ENCODE results near the gene LPP. TPM values are rescaled to one million over a fixed set of nuclear protein-coding genes. Genes with fewer than 3 reads are reported as not detected.
"Not testable (repeated sequence)": the region's sequence is repeated elsewhere in the genome, so short reads cannot be mapped to it uniquely, and the experiment has no call there.

LPP gene
- total RNA-seq, 3 donors from 2014 or later: 262 to 816 (median 325) TPM

DNA sequence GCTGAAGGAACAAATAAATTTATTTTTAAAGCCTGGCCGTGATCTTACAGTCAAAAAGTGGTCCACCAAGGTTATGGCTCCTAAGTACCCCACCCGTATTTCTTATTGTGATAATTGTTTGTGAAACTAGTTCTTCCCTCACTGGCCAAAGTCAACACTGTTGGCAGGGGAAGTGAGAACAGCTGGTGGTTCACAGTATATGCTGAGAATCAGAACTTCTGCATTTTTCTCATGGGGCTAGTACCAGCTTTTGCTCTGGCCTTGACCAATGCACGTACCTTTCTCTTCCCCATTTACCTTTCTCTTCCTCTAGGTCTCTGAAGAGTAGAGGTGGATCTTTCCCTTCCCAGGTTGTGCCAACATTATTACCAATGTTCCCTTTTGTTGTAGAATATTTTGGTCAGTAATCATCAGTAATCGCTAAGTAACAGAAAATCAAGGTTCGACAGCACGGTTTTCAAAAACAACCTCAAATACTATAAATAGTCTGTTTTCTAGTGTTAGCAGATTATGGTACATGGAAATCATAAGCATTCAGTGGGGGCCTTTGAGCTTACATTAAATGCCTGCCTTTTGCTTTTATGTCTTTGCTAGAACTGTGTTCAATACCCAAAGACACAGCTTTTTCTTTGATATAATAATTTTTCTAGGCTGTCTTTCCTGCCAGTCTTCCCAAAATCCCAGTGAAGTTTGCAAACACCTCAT lies 268.0 kb downstream of the LPP start:
- no peak overlapping the region for H3K4me3 ChIP-seq
- peaks cover 4% of the 10 kb centered on the region for H3K4me1 ChIP-seq (ENCODE audit: low read depth)
- TF ChIP-seq, protein P1, sequence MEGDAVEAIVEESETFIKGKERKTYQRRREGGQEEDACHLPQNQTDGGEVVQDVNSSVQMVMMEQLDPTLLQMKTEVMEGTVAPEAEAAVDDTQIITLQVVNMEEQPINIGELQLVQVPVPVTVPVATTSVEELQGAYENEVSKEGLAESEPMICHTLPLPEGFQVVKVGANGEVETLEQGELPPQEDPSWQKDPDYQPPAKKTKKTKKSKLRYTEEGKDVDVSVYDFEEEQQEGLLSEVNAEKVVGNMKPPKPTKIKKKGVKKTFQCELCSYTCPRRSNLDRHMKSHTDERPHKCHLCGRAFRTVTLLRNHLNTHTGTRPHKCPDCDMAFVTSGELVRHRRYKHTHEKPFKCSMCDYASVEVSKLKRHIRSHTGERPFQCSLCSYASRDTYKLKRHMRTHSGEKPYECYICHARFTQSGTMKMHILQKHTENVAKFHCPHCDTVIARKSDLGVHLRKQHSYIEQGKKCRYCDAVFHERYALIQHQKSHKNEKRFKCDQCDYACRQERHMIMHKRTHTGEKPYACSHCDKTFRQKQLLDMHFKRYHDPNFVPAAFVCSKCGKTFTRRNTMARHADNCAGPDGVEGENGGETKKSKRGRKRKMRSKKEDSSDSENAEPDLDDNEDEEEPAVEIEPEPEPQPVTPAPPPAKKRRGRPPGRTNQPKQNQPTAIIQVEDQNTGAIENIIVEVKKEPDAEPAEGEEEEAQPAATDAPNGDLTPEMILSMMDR (IDR thresholded peaks at IDR 0.05): no peak
- ATAC-seq (peak; percentile 87), DNase-seq (peak in 1 of 3 donors; percentile 38)
- no peaks in the 10 kb centered on the region for H3K36me3 ChIP-seq (ENCODE audit: low read depth)
- intact Hi-C loops (cut with DNase I, micrococcal nuclease): no loop called here
- no peaks in the 10 kb centered on the region for H3K9me3 ChIP-seq

- DNase-seq; H3K4me3 ChIP-seq; ATAC-seq; H3K9me3 ChIP-seq; intact Hi-C loops (cut with DNase I, micrococcal nuclease); H3K36me3 ChIP-seq (ENCODE audit: low read depth): not testable (repeated sequence)
- peaks cover 22% of the 10 kb centered on the region for H3K4me1 ChIP-seq (ENCODE audit: low read depth)
Observed at GRCh38 chr3:188427981-188428380, 274.0 kb downstream of the LPP start.

GRCh38 chr3:188431040-188431439 lies 277.1 kb downstream of the LPP start:
- ATAC-seq (no peak), DNase-seq (no peak)
- H3K9me3 ChIP-seq: no peaks in the 10 kb centered on the region
- H3K4me1 ChIP-seq (ENCODE audit: low read depth): peaks cover 28% of the 10 kb centered on the region
- TF ChIP-seq, protein P1 (IDR thresholded peaks at IDR 0.05): no peak
- H3K4me3 ChIP-seq: no peak overlapping the region
- H3K36me3 ChIP-seq (ENCODE audit: low read depth): no peaks in the 10 kb centered on the region
- intact Hi-C loops (cut with DNase I, micrococcal nuclease): no loop called here

GRCh38 chr3:188431553-188431952 lies 277.6 kb downstream of the LPP start:
- no peaks in the 10 kb centered on the region for H3K9me3 ChIP-seq
- H3K4me3 ChIP-seq: no peak overlapping the region
- peaks cover 28% of the 10 kb centered on the region for H3K4me1 ChIP-seq (ENCODE audit: low read depth)
- peak in 1 of 3 donors; percentile 50 for DNase-seq
- TF ChIP-seq, protein P1 (IDR thresholded peaks at IDR 0.05): no peak
- intact Hi-C loops (cut with DNase I, micrococcal nuclease): no loop called here
- ATAC-seq: peak; percentile 97
- H3K36me3 ChIP-seq (ENCODE audit: low read depth): no peaks in the 10 kb centered on the region

- no peak overlapping the region for H3K4me3 ChIP-seq
- ATAC-seq (peak; percentile 48), DNase-seq (peak in 1 of 3 donors; percentile 39)
- intact Hi-C loops (cut with DNase I, micrococcal nuclease): no loop called here
- H3K9me3 ChIP-seq: no peaks in the 10 kb centered on the region
- no peaks in the 10 kb centered on the region for H3K36me3 ChIP-seq (ENCODE audit: low read depth)
- TF ChIP-seq, protein P1 (IDR thresholded peaks at IDR 0.05): no peak
- peaks cover 28% of the 10 kb centered on the region for H3K4me1 ChIP-seq (ENCODE audit: low read depth)
Observed at GRCh38 chr3:188432802-188433520, 279.0 kb downstream of the LPP start.

DNA sequence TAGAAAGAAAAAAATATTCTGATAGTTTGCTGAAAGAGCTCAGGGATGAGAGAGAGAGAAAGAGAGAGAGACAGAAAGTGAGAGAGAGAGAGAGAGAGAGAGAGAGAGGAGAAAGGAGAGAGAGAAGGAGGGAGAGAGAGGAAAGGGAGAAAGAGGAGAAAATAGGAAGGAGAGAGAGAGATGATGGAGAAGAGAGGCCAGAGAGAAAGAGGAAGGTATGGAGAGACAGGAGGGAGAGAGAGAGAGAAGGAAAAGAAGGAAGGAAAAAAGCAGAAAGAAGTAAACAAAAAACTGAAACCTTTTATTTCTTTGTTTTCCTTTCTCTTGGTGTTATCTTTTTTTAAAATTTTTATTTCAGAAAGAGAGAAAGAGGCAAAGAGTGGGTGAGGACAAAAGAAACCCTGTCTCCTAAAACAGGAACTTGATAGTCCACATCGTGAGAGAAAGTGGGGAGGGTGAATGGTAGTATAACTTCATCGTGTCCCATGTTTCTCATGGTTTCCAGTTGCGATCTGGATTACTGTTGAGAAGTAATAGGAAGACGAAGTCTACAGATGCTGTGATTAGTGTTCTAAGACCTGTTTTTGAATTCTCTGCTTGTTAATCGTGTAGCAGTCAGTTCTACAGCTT lies 279.7 kb downstream of the LPP start:
- Histone ChIP-seq H3K9me3 (no peaks in the 10 kb centered on the region), H3K4me1 (ENCODE audit: low read depth) (peaks cover 28% of the 10 kb centered on the region), H3K4me3 (no peak overlapping the region), H3K36me3 (ENCODE audit: low read depth) (no peaks in the 10 kb centered on the region)
- no peak for ATAC-seq
- no peak for DNase-seq
- TF ChIP-seq, protein P1 (IDR thresholded peaks at IDR 0.05): no peak
- intact Hi-C loops (cut with DNase I, micrococcal nuclease): no loop called here
